Measurements from ENCODE around the gene FKBP5. TPM values are rescaled to one million over a fixed set of nuclear protein-coding genes. Genes with fewer than 3 reads are reported as not detected.
A peak's percentile ranks its signal among the peaks of the same experiment; 100 is the strongest.

FKBP5 gene
- total RNA-seq, 3 donors from 2014 or later (not counting 1 experiment from before 2014, with no cell fraction given), result 15.5 to 30.2 (median 27.3) TPM

GRCh38 chr6:35665573-35665972 is 23.1 kb downstream of the FKBP5 start:
- Histone ChIP-seq H3K27me3 (ENCODE audit: control insufficient read depth, insufficient read depth, low read length) (no peaks in the 10 kb centered on the region), H3K4me1 (ENCODE audit: control insufficient read depth, insufficient read depth, low read length) (peaks cover 16% of the 10 kb centered on the region), H3K36me3 (ENCODE audit: control insufficient read depth, insufficient read depth, low read length) (no peaks in the 10 kb centered on the region), H3K27ac (ENCODE audit: low read length) (peak overlapping the region; percentile 28), H3K9me3 (ENCODE audit: control insufficient read depth, insufficient read depth, low read length) (no peaks in the 10 kb centered on the region), H3K4me3 (ENCODE audit: low read length) (no peak overlapping the region)
- H3K27ac Mint-ChIP-seq, result no peak overlapping the region
- no peaks in the 10 kb centered on the region for H3K9me3 Mint-ChIP-seq
- WGBS (ENCODE audit: insufficient coverage), result 100% methylated on average over 1 of the region's 3 CpGs
- TF ChIP-seq CTCF (IDR thresholded peaks at IDR 0.05), result no peak
- DNase-seq (no peak), ATAC-seq (peak; percentile 46 to 64 (median 62))
- H3K27me3 Mint-ChIP-seq (ENCODE audit: low read depth in 2 of 2), result no peaks in the 10 kb centered on the region
- peaks cover 21% of the 10 kb centered on the region in 2 donors for H3K4me1 Mint-ChIP-seq
- no peak overlapping the region for H3K4me3 Mint-ChIP-seq
- H3K36me3 Mint-ChIP-seq, result no peaks in the 10 kb centered on the region
- intact Hi-C loops (cut with micrococcal nuclease), result loop anchor here (5.0 kb wide), 1 partner anchor 62 kb away; no protein-coding TSS in a partner anchor

GRCh38 chr6:35664945-35665344 is 23.8 kb downstream of the FKBP5 start:
- H3K27me3 ChIP-seq (ENCODE audit: control insufficient read depth, insufficient read depth, low read length), result no peaks in the 10 kb centered on the region
- H3K27ac ChIP-seq (ENCODE audit: low read length), result no peak overlapping the region
- no peak for TF ChIP-seq CTCF (IDR thresholded peaks at IDR 0.05)
- no peak overlapping the region for H3K27ac Mint-ChIP-seq
- H3K36me3 ChIP-seq (ENCODE audit: control insufficient read depth, insufficient read depth, low read length), result no peaks in the 10 kb centered on the region
- WGBS (ENCODE audit: insufficient coverage), result 85% methylated on average over 3 of the region's 3 CpGs
- peaks cover 16% of the 10 kb centered on the region for H3K4me1 ChIP-seq (ENCODE audit: control insufficient read depth, insufficient read depth, low read length)
- no peaks in the 10 kb centered on the region for H3K36me3 Mint-ChIP-seq
- H3K4me3 ChIP-seq (ENCODE audit: low read length), result no peak overlapping the region
- no peaks in the 10 kb centered on the region for H3K9me3 ChIP-seq (ENCODE audit: control insufficient read depth, insufficient read depth, low read length)
- no peaks in the 10 kb centered on the region for H3K27me3 Mint-ChIP-seq (ENCODE audit: low read depth in 2 of 2)
- no peak for ATAC-seq
- intact Hi-C loops (cut with micrococcal nuclease), result loop anchor here (5.0 kb wide), 1 partner anchor 62 kb away; no protein-coding TSS in a partner anchor
- no peak overlapping the region for H3K4me3 Mint-ChIP-seq
- H3K9me3 Mint-ChIP-seq, result no peaks in the 10 kb centered on the region
- no peak for DNase-seq
- H3K4me1 Mint-ChIP-seq, result peaks cover 16 to 19% of the 10 kb centered on the region in 2 donors

GRCh38 chr6:35663447-35664235 is 25.1 kb downstream of the FKBP5 start:
- Mint-ChIP-seq H3K27me3 (ENCODE audit: low read depth in 2 of 2) (no peaks in the 10 kb centered on the region), H3K4me3 (no peak overlapping the region), H3K36me3 (no peaks in the 10 kb centered on the region), H3K27ac (no peak overlapping the region), H3K9me3 (no peaks in the 10 kb centered on the region), H3K4me1 (peaks cover 5 to 7% of the 10 kb centered on the region in 2 donors)
- intact Hi-C loops (cut with micrococcal nuclease), result no loop called here
- Histone ChIP-seq H3K9me3 (ENCODE audit: control insufficient read depth, insufficient read depth, low read length) (no peaks in the 10 kb centered on the region), H3K36me3 (ENCODE audit: control insufficient read depth, insufficient read depth, low read length) (no peaks in the 10 kb centered on the region), H3K4me3 (ENCODE audit: low read length) (no peak overlapping the region), H3K27ac (ENCODE audit: low read length) (no peak overlapping the region), H3K4me1 (ENCODE audit: control insufficient read depth, insufficient read depth, low read length) (peaks cover 16% of the 10 kb centered on the region), H3K27me3 (ENCODE audit: control insufficient read depth, insufficient read depth, low read length) (no peaks in the 10 kb centered on the region)
- DNase-seq (peak in 1 of 2 donors; percentile 57), ATAC-seq (peak; percentile 66 to 80 (median 77))
- whole genome bisulfite sequencing (ENCODE audit: insufficient coverage), result 77% methylated on average over 5 of the region's 7 CpGs
- no peak for TF ChIP-seq CTCF (IDR thresholded peaks at IDR 0.05)
